ENCODE results near the gene AGXT2. TPM values are rescaled to one million over a fixed set of nuclear protein-coding genes. Genes with fewer than 3 reads are reported as not detected.

The AGXT2 gene
- total and polyA plus RNA-seq, 4 donors = 49.4 to 67.9 (median 50.6) TPM

DNA sequence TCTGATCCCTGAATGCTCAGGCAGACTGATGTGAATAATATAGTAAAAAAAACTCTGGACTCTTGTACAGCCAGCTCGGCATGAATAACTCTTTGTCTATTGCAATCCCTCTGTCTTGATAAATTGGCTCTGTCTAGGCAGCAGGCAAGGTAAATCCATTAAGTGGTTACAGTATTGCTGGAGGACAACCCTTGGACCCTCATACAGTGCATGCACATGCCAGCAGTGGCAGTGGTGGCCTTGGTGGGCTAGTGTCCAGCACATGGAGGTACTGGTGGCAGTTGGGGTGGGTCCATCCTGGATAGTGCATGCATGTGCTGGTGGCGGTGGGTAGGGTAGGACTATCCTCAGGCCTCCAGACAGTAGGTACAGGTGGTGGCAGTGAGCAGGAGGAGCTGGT lies 79.5 kb downstream of the AGXT2 start (continued):
- TF ChIP-seq, protein P1, sequence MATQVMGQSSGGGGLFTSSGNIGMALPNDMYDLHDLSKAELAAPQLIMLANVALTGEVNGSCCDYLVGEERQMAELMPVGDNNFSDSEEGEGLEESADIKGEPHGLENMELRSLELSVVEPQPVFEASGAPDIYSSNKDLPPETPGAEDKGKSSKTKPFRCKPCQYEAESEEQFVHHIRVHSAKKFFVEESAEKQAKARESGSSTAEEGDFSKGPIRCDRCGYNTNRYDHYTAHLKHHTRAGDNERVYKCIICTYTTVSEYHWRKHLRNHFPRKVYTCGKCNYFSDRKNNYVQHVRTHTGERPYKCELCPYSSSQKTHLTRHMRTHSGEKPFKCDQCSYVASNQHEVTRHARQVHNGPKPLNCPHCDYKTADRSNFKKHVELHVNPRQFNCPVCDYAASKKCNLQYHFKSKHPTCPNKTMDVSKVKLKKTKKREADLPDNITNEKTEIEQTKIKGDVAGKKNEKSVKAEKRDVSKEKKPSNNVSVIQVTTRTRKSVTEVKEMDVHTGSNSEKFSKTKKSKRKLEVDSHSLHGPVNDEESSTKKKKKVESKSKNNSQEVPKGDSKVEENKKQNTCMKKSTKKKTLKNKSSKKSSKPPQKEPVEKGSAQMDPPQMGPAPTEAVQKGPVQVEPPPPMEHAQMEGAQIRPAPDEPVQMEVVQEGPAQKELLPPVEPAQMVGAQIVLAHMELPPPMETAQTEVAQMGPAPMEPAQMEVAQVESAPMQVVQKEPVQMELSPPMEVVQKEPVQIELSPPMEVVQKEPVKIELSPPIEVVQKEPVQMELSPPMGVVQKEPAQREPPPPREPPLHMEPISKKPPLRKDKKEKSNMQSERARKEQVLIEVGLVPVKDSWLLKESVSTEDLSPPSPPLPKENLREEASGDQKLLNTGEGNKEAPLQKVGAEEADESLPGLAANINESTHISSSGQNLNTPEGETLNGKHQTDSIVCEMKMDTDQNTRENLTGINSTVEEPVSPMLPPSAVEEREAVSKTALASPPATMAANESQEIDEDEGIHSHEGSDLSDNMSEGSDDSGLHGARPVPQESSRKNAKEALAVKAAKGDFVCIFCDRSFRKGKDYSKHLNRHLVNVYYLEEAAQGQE (IDR thresholded peaks at IDR 0.05) = no peak
- TF ChIP-seq RXRA (IDR thresholded peaks at IDR 0.05) = no peak

DNA sequence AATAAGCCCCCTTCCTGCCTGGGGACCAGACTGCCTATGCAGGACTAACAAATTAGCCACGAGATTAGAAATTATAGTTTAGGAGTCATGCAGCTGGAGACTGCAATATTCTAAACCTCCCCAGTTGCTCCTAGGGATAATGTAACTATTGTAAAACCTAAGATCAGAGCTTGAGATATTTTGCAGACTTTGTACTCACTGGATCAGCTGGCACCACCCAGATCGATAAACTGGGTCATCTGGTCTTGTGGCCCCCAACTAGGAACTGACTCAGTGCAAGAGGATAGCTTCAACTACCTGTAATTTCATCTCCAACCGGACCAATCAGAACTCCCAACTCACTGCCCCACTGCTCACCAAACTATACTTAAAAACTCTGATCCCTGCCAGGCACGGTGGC lies 80.2 kb downstream of the AGXT2 start:
- Histone ChIP-seq H3K36me3 (ENCODE audit: control insufficient read depth in 4 of 4, insufficient read depth in 3 of 4, low read depth in 1 of 4, low read length in 3 of 4) (no peaks in the 10 kb centered on the region), H3K27me3 (ENCODE audit: control insufficient read depth in 4 of 4, insufficient read depth in 4 of 4, low read length in 3 of 4) (no peaks in the 10 kb centered on the region), H3K4me3 (ENCODE audit: low read depth in 1 of 3, low read length in 3 of 3) (no peak overlapping the region), H3K27ac (ENCODE audit: low read depth in 1 of 2, low read length in 2 of 2) (no peak overlapping the region), H3K9me3 (ENCODE audit: control insufficient read depth in 4 of 4, low read length in 3 of 4) (no peaks in the 10 kb centered on the region), H3K4me1 (ENCODE audit: control insufficient read depth in 4 of 4, insufficient read depth in 4 of 4, low read length in 3 of 4) (peaks cover 0 to 2% (median 0%) of the 10 kb centered on the region in 4 donors), H3K9ac (ENCODE audit: low read depth in 1 of 2, low read length in 2 of 2) (no peak overlapping the region)
- TF ChIP-seq HNF4A (conservative IDR thresholded peaks at IDR 0.05) (no peak), EGR1 (IDR thresholded peaks at IDR 0.05; ENCODE audit: low read depth in 2 of 2) (no peak), YY1 (IDR thresholded peaks at IDR 0.05) (no peak), FOXA1 (IDR thresholded peaks at IDR 0.05) (no peak), JUND (IDR thresholded peaks at IDR 0.05) (no peak), RXRA (IDR thresholded peaks at IDR 0.05) (no peak), NR2F2 (IDR thresholded peaks at IDR 0.05) (no peak), RAD21 (IDR thresholded peaks at IDR 0.05) (no peak)
- TF ChIP-seq, protein P2, sequence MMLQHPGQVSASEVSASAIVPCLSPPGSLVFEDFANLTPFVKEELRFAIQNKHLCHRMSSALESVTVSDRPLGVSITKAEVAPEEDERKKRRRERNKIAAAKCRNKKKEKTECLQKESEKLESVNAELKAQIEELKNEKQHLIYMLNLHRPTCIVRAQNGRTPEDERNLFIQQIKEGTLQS (IDR thresholded peaks at IDR 0.05) = no peak
- TF ChIP-seq, protein P3, sequence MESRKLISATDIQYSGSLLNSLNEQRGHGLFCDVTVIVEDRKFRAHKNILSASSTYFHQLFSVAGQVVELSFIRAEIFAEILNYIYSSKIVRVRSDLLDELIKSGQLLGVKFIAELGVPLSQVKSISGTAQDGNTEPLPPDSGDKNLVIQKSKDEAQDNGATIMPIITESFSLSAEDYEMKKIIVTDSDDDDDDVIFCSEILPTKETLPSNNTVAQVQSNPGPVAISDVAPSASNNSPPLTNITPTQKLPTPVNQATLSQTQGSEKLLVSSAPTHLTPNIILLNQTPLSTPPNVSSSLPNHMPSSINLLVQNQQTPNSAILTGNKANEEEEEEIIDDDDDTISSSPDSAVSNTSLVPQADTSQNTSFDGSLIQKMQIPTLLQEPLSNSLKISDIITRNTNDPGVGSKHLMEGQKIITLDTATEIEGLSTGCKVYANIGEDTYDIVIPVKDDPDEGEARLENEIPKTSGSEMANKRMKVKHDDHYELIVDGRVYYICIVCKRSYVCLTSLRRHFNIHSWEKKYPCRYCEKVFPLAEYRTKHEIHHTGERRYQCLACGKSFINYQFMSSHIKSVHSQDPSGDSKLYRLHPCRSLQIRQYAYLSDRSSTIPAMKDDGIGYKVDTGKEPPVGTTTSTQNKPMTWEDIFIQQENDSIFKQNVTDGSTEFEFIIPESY (IDR thresholded peaks at IDR 0.05) = no peak
- TF ChIP-seq, protein P1 (IDR thresholded peaks at IDR 0.05) = no peak
- TF ChIP-seq, protein P4, sequence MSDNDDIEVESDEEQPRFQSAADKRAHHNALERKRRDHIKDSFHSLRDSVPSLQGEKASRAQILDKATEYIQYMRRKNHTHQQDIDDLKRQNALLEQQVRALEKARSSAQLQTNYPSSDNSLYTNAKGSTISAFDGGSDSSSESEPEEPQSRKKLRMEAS (IDR thresholded peaks at IDR 0.05) = no peak
- TF ChIP-seq, protein P5, sequence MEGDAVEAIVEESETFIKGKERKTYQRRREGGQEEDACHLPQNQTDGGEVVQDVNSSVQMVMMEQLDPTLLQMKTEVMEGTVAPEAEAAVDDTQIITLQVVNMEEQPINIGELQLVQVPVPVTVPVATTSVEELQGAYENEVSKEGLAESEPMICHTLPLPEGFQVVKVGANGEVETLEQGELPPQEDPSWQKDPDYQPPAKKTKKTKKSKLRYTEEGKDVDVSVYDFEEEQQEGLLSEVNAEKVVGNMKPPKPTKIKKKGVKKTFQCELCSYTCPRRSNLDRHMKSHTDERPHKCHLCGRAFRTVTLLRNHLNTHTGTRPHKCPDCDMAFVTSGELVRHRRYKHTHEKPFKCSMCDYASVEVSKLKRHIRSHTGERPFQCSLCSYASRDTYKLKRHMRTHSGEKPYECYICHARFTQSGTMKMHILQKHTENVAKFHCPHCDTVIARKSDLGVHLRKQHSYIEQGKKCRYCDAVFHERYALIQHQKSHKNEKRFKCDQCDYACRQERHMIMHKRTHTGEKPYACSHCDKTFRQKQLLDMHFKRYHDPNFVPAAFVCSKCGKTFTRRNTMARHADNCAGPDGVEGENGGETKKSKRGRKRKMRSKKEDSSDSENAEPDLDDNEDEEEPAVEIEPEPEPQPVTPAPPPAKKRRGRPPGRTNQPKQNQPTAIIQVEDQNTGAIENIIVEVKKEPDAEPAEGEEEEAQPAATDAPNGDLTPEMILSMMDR (IDR thresholded peaks at IDR 0.05; ENCODE audit: low read depth, low read length, missing input control) = no peak
- 97% methylated on average over 4 of the region's 4 CpGs for WGBS
- DNase-seq (ENCODE audit: low spot score) = no peak
